Sigmoid colon (tissue), 4 donors: ENCODE data around the gene PHOSPHO2.

Experiments used
- EP300 ChIP-seq, 4 donors: sonication (generic); formaldehyde crosslinking; IDR thresholded peaks; one replicate each; pipeline ENCODE4 v1.6.1; 2017; ENCODE audit warnings: antibody characterized with exemption in 4 of 4
- POLR2A ChIP-seq, 2 donors: fragments of 450-650 bp; IDR thresholded peaks; one replicate each; pipeline ENCODE4 v1.6.1; 2016; ENCODE audit warnings: antibody characterized with exemption in 2 of 2, mild to moderate bottlenecking in 2 of 2, moderate library complexity in 2 of 2
- TF ChIP-seq, protein P1 (sequence below), 4 experiments: fragments of 450-650 bp in 3 of 4; fragments of 200-600 bp in 1 of 4; IDR thresholded peaks; one replicate each; pipeline ENCODE4 v1.5.1; 2016 to 2019; ENCODE audit warnings: antibody characterized with exemption in 4 of 4, mild to moderate bottlenecking in 3 of 4, moderate library complexity in 2 of 4

DNA sequence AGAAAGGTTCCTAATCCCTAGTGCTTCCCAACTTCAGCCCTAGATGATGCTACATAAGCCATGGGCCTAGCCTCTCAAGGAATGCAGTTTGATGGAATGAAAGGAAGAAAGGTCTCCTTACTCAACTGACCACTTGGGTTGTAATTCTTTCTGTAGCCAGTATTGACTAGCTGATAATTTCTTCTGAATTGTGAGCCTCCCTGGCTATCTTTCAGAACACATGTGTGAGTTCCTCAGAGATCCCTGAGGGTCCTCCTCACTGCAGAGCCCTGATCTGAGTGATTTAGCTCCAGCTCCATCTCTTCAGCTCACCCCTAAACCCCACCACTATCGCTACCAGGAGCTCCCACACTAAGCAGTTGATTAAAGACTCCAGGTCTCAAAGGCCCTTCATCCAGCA lies 31.5 kb upstream of the PHOSPHO2 start:
- TF ChIP-seq, protein P1, sequence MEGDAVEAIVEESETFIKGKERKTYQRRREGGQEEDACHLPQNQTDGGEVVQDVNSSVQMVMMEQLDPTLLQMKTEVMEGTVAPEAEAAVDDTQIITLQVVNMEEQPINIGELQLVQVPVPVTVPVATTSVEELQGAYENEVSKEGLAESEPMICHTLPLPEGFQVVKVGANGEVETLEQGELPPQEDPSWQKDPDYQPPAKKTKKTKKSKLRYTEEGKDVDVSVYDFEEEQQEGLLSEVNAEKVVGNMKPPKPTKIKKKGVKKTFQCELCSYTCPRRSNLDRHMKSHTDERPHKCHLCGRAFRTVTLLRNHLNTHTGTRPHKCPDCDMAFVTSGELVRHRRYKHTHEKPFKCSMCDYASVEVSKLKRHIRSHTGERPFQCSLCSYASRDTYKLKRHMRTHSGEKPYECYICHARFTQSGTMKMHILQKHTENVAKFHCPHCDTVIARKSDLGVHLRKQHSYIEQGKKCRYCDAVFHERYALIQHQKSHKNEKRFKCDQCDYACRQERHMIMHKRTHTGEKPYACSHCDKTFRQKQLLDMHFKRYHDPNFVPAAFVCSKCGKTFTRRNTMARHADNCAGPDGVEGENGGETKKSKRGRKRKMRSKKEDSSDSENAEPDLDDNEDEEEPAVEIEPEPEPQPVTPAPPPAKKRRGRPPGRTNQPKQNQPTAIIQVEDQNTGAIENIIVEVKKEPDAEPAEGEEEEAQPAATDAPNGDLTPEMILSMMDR (IDR thresholded peaks at IDR 0.05), result no peak
- TF ChIP-seq POLR2A (IDR thresholded peaks at IDR 0.05) (no peak), EP300 (IDR thresholded peaks at IDR 0.05) (no peak)
